GM23338 (cell line): ENCODE results near the gene LAMA1. TPM values are rescaled to one million over a fixed set of nuclear protein-coding genes. Genes with fewer than 3 reads are reported as not detected.

Experiments used
- ATAC-seq: fragments of 200-7000 bp; cut with Tn5 transposase; 3 replicates; pipeline ENCODE4 v1.9.1; 2020
- DNase-seq: peaks from one replicate; pipeline ENCODE4 v3.0.0-alpha.2; 2015; ENCODE audit warnings: low spot score
- H2AFZ ChIP-seq: fragments of 200-600 bp; sonication (generic); 2 replicates; pipeline ENCODE4 v1.8.0; 2016; ENCODE audit warnings: antibody characterized with exemption, mild to moderate bottlenecking, moderate library complexity
- H3F3A ChIP-seq: fragments of 200-600 bp; sonication (generic); replicated peaks from 2 replicates; pipeline ENCODE4 v1.8.0; 2017; ENCODE audit warnings: antibody characterized with exemption, mixed run types, low read depth
- H3K27ac ChIP-seq: fragments of 200-600 bp; sonication (generic); 2 replicates; pipeline ENCODE4 v1.6.1; 2016; ENCODE audit warnings: low read depth
- H3K27me3 ChIP-seq: fragments of 200-600 bp; sonication (generic); 2 replicates; pipeline ENCODE4 v1.8.0; 2016; ENCODE audit warnings: mild to moderate bottlenecking, mixed run types, moderate library complexity; ENCODE audit not compliant: insufficient read depth
- H3K36me3 ChIP-seq: fragments of 200-600 bp; sonication (generic); 2 replicates; pipeline ENCODE4 v1.8.0; 2016; ENCODE audit warnings: mild to moderate bottlenecking; ENCODE audit not compliant: insufficient read depth
- H3K4me1 ChIP-seq: fragments of 200-600 bp; sonication (generic); 2 replicates; pipeline ENCODE4 v1.8.0; 2016; ENCODE audit warnings: mild to moderate bottlenecking, moderate library complexity; ENCODE audit not compliant: insufficient read depth
- H3K4me2 ChIP-seq: fragments of 200-600 bp; sonication (generic); 2 replicates; pipeline ENCODE4 v1.7.1; 2017; ENCODE audit warnings: mixed run types
- H3K4me3 ChIP-seq: fragments of 200-600 bp; sonication (generic); 2 replicates; pipeline ENCODE4 v1.6.1; 2016; ENCODE audit warnings: mixed run types
- H3K79me2 ChIP-seq: fragments of 200-600 bp; sonication (generic); replicated peaks from 2 replicates; pipeline ENCODE4 v1.8.0; 2017; ENCODE audit warnings: mild to moderate bottlenecking; ENCODE audit not compliant: insufficient read depth
- H3K9me2 ChIP-seq: fragments of 200-600 bp; sonication (generic); 2 replicates; pipeline ENCODE4 v1.8.0; 2017; ENCODE audit not compliant: insufficient read depth
- H4K20me1 ChIP-seq: fragments of 200-600 bp; sonication (generic); replicated peaks from 2 replicates; pipeline ENCODE4 v1.8.0; 2017; ENCODE audit warnings: mild to moderate bottlenecking; ENCODE audit not compliant: insufficient read depth
- H3K27ac Mint-ChIP-seq: 2 replicates; pipeline ENCODE4 v1.8.0; 2020; ENCODE audit warnings: inconsistent platforms, mild to moderate bottlenecking, moderate library complexity, mixed read lengths
- H3K27me3 Mint-ChIP-seq: 3 replicates; pipeline ENCODE4 v1.8.0; 2022; ENCODE audit warnings: low read depth, mild to moderate bottlenecking, moderate library complexity, mixed read lengths, inconsistent platforms; ENCODE audit not compliant: insufficient read depth, poor library complexity
- H3K36me3 Mint-ChIP-seq: 3 replicates; pipeline ENCODE4 v1.8.0; 2021; ENCODE audit warnings: low read depth, mild to moderate bottlenecking, inconsistent platforms, moderate library complexity, mixed read lengths
- H3K4me1 Mint-ChIP-seq: 3 replicates; pipeline ENCODE4 v1.8.0; 2020; ENCODE audit warnings: mild to moderate bottlenecking, inconsistent platforms, mixed read lengths
- H3K4me3 Mint-ChIP-seq: 3 replicates; pipeline ENCODE4 v1.8.0; 2021; ENCODE audit warnings: moderate library complexity, mild to moderate bottlenecking, inconsistent platforms, mixed read lengths
- H3K9me3 Mint-ChIP-seq: 3 replicates; pipeline ENCODE4 v1.8.0; 2020; ENCODE audit warnings: moderate library complexity, mild to moderate bottlenecking, inconsistent platforms, mixed read lengths
- NANOG ChIP-seq: IDR thresholded peaks from 2 replicates; pipeline ENCODE4 v1.6.1; 2016; ENCODE audit warnings: antibody characterized with exemption, borderline replicate concordance
- POLR2AphosphoS5 ChIP-seq: IDR thresholded peaks from 2 replicates; pipeline ENCODE4 v1.6.1; 2016; ENCODE audit warnings: antibody characterized with exemption, low read depth
- REST ChIP-seq: IDR thresholded peaks from one replicate; pipeline ENCODE4 v1.6.1; 2018; ENCODE audit warnings: antibody characterized with exemption; ENCODE audit not compliant: unreplicated experiment
- polyA plus RNA-seq: library from polyadenylated mRNA; unstranded; fragments of >200 nt; fragmentation: Nextera tagmentation; extraction: Ambion mirVana; gene quantifications from 2 replicates; pipeline ENCODE4 v1.2.1, GENCODE V29; 2016
- total RNA-seq: library from RNA; depleted of rRNA; stranded (reverse); fragments of >200 nt; shearing (Covaris generic); gene quantifications from 2 replicates; pipeline ENCODE4 v1.2.3, GENCODE V29; 2014
- TF ChIP-seq, protein P1 (sequence below): fragments of 250-450 bp; sonication (Bioruptor Pico); IDR thresholded peaks from 2 replicates; pipeline ENCODE4 v1.5.0; 2020; ENCODE audit warnings: mild to moderate bottlenecking, moderate library complexity

Gene LAMA1
- total and polyA plus RNA-seq, 2 experiments from 2014 or later = 14.8 to 52.3 TPM

DNA sequence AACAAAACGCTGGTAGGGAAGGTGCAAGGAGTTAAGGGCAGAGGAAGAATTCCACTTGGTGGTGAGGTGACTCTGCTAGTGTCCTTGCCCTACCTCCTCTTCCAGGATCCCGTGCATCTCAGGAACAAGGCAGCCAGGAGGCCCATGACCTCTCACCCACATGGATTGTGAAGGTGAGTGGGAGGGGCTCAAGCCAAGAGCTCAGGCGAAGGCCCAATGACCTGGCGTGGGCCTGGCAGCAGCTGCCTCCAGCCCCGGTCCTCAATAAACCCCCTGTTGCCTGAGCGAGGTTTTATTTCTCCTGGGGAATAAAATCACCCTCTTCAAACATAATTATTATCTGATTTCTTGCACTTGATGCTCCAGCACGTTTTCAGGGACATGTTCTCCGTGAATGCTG lies 28.2 kb downstream of the LAMA1 start (continued):
- TF ChIP-seq, protein P1, sequence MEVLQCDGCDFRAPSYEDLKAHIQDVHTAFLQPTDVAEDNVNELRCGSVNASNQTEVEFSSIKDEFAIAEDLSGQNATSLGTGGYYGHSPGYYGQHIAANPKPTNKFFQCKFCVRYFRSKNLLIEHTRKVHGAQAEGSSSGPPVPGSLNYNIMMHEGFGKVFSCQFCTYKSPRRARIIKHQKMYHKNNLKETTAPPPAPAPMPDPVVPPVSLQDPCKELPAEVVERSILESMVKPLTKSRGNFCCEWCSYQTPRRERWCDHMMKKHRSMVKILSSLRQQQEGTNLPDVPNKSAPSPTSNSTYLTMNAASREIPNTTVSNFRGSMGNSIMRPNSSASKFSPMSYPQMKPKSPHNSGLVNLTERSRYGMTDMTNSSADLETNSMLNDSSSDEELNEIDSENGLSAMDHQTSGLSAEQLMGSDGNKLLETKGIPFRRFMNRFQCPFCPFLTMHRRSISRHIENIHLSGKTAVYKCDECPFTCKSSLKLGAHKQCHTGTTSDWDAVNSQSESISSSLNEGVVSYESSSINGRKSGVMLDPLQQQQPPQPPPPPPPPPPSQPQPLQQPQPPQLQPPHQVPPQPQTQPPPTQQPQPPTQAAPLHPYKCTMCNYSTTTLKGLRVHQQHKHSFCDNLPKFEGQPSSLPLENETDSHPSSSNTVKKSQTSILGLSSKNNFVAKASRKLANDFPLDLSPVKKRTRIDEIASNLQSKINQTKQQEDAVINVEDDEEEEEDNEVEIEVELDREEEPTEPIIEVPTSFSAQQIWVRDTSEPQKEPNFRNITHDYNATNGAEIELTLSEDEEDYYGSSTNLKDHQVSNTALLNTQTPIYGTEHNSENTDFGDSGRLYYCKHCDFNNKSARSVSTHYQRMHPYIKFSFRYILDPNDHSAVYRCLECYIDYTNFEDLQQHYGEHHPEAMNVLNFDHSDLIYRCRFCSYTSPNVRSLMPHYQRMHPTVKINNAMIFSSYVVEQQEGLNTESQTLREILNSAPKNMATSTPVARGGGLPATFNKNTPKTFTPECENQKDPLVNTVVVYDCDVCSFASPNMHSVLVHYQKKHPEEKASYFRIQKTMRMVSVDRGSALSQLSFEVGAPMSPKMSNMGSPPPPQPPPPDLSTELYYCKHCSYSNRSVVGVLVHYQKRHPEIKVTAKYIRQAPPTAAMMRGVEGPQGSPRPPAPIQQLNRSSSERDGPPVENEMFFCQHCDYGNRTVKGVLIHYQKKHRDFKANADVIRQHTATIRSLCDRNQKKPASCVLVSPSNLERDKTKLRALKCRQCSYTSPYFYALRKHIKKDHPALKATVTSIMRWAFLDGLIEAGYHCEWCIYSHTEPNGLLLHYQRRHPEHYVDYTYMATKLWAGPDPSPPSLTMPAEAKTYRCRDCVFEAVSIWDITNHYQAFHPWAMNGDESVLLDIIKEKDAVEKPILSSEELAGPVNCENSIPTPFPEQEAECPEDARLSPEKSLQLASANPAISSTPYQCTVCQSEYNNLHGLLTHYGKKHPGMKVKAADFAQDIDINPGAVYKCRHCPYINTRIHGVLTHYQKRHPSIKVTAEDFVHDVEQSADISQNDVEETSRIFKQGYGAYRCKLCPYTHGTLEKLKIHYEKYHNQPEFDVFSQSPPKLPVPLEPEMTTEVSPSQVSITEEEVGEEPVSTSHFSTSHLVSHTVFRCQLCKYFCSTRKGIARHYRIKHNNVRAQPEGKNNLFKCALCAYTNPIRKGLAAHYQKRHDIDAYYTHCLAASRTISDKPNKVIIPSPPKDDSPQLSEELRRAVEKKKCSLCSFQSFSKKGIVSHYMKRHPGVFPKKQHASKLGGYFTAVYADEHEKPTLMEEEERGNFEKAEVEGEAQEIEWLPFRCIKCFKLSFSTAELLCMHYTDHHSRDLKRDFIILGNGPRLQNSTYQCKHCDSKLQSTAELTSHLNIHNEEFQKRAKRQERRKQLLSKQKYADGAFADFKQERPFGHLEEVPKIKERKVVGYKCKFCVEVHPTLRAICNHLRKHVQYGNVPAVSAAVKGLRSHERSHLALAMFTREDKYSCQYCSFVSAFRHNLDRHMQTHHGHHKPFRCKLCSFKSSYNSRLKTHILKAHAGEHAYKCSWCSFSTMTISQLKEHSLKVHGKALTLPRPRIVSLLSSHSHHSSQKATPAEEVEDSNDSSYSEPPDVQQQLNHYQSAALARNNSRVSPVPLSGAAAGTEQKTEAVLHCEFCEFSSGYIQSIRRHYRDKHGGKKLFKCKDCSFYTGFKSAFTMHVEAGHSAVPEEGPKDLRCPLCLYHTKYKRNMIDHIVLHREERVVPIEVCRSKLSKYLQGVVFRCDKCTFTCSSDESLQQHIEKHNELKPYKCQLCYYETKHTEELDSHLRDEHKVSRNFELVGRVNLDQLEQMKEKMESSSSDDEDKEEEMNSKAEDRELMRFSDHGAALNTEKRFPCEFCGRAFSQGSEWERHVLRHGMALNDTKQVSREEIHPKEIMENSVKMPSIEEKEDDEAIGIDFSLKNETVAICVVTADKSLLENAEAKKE (CRISPR knock-in tag) = no peak
- no peak for TF ChIP-seq NANOG
- no peak for TF ChIP-seq POLR2AphosphoS5

- H3K4me1 ChIP-seq = peaks cover 4% of the 10 kb centered on the region; the same call in 1 of the 2 replicates
- Mint-ChIP-seq H3K27ac (peak overlapping the region; percentile 65), H3K4me1 (peaks cover 11% of the 10 kb centered on the region; the same call in 2 of the 3 replicates), H3K9me3 (no peaks in the 10 kb centered on the region), H3K36me3 (peaks cover 7% of the 10 kb centered on the region; the same call in 2 of the 3 replicates), H3K4me3 (no peak overlapping the region), H3K27me3 (no peaks in the 10 kb centered on the region)
- no peaks in the 10 kb centered on the region; the same call in 1 of the 2 replicates for H3K79me2 ChIP-seq
- H3K27me3 ChIP-seq = no peaks in the 10 kb centered on the region
- ATAC-seq (no peak), DNase-seq (no peak)
- H3K4me3 ChIP-seq = no peak overlapping the region
- H3K9me2 ChIP-seq = no peaks in the 10 kb centered on the region
- H2AFZ ChIP-seq = no peak overlapping the region
- H4K20me1 ChIP-seq = no peaks in the 10 kb centered on the region; the same call in 1 of the 2 replicates
- H3F3A ChIP-seq = no peaks in the 10 kb centered on the region
- no peaks in the 10 kb centered on the region; the same call in 1 of the 2 replicates for H3K36me3 ChIP-seq
- no peak overlapping the region for H3K4me2 ChIP-seq
- no peak overlapping the region for H3K27ac ChIP-seq
- TF ChIP-seq REST (no peak), NANOG (no peak)
Measured at GRCh38 chr18:7084080-7085065, 33.2 kb downstream of the LAMA1 start.
